NCI-H2171 (cell line): ENCODE results near the gene RMRP.
"Not testable (repeated sequence)": the region's sequence is repeated elsewhere in the genome, so short reads cannot be mapped to it uniquely, and the experiment has no call there.

Source experiments
- DNase-seq: peaks from one replicate; lab custom pipeline; 2025; lab: John Stamatoyannopoulos, UW

Gene RMRP

GRCh38 chr9:35664531-35665470, 7.0 kb upstream of the RMRP start, which contains the start of gene ARHGEF39:
ARHGEF39 (minus strand) TSS chr9:35665195; CDS start chr9:35665169, 26 bp downstream.
- no peak for DNase-seq

DNA sequence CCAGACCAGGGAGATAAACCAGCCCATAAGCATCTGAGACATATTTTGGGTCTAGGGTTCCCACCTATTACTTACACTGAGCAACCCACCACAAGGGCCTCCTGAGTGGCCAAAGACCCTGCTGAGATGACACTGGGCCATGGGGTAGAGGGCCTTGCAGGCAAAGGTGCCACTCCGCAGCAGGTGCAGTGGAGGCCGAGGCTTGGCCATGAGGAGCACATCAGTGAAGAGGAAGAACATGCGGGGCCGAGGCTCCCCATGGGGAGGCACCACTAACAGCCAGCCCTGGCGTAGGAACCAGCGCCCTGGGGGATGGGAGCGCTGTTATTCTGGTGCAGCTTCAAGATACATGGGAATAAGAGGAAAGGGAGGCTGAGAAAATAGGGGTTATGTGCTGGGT, 4.6 kb upstream of the RMRP start:
- no peak for DNase-seq

DNA sequence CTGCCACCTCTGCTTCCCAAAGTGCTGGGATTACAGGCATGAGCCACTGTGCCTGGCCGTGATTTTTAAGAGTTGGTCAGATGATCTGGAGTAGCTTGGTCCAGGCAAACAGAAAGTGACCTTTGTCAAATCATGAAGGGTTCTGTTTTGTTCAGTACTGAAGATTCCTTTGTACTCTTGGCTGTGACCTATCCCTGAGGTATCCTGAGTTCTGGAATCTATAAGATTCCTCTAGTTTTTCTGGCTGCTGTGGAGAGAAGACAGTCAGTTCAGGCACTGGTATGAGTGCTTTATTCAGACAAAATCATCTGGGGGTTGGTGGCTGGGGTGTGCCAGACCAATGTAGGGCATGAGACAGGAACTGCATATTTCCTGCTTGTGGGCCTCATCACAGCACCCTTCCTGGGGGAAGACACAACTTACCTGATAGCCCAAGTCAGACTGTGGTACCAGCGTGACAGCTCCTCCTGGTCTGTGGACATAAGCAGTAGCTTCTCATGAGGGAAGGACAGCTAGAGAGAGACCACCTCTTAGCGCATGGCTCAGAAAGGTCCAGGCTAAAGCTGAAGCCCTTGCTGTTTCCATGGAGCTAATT, 4.0 kb upstream of the RMRP start:
- DNase-seq, result no peak

DNA sequence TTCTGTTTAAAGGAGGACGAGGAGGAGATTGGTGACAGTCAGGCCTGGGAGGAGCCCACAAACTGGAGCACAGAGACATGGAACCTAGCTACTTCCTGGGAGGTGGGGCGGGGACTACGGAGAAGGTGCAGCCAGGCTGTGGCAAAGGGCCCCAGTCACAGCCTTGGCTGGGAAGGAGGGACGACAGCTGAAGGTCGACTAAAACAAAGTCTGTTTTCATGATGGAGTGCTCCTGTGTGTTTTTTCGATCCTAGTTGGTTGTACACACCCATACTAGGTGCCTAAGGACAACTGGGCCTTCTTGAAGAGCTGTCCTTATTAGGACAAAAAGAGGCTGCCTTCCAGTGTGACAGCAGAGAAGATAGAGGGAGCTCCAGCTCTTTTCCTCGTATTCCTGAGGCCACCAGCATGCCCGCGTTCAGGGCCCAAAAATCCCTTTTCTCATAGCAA, 3.2 kb upstream of the RMRP start:
- no peak for DNase-seq

GRCh38 chr9:35659340-35659739, 1.5 kb upstream of the RMRP start:
- no peak for DNase-seq

- DNase-seq, result no peak
Observed at GRCh38 chr9:35658968-35659220, 1.1 kb upstream of the RMRP start.

DNA sequence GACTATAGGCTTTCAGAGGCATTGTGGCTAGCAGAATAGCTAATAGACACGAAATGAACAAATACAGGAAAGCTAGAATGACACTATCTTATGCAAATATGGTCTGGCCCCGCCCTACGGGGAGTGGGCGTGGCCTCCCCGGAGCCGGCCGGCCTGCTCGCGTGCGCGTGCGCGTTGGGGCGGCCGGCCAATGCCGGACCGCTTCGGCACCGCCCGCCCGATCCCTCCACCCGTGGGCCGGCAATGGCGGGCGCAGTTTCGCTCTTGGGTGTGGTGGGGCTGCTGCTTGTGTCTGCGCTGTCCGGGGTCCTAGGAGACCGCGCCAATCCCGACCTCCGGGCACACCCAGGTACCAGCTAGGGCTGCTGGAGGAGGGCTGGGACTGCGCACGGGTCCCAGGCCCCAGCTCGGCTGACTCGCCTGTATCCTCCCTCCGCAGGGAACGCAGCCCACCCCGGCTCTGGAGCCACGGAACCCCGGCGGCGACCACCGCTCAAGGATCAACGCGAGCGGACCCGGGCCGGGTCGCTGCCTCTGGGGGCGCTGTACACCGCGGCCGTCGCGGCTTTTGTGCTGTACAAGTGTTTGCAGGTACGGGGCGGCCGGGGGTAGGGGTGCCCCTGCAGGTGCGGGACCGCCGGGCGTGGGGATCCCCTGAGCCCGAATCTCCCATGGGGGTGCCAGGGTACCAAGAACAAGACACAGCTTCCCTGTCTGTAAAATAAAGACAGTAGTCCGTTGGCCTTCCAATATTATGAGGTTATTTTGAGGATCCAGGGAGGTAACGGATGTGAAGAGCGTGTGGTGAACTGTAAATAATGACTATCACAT, 533 bp upstream of the RMRP start, which contains the start of gene CCDC107:
TSS of gene CCDC107 (plus strand) at position 156 of the 831 bp plus-strand sequence. CDS start at position 244, 88 bp downstream.
- peak; percentile 53 for DNase-seq

DNA sequence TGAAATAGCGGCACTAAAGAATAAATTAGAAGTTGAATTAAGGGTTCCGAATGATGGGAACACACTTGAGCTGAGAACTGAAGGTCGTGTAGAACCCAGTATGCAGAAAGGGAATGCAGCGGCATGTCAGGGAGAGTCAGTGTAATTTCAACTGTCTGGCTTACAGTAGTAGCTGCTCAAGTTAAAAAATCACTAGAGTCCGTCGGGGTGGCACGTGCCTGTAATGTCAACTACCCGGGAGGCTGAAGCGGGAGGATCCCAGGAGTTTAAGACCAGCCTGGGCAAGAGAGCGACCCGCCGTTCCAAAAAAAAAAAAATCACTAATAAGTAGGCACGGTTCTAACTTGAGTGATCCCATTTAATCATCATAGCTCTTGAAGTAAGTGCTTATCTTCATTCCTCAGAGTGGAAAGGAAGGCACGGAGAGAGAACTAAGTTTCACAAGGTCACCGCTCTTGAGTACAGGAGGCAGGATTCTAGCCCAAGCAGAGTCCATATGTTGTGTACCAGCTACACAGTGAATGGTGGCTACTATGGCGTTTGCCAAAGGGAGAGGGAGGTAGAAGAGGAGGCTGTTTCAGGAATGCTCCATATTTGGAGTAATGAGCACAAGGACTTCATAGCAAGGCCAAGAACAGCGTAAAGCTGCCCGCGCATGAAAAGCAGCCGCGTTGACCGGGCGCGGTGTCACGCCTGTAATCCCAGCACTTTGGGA, 831 bp downstream of the RMRP start:
- no peak for DNase-seq

GRCh38 chr9:35656348-35656747, 1.5 kb downstream of the RMRP start:
- no peak for DNase-seq

GRCh38 chr9:35653611-35654010, 4.2 kb downstream of the RMRP start:
- DNase-seq, result no peak

- DNase-seq, result no peak
Observed at GRCh38 chr9:35652829-35653209, 5.0 kb downstream of the RMRP start.

DNA sequence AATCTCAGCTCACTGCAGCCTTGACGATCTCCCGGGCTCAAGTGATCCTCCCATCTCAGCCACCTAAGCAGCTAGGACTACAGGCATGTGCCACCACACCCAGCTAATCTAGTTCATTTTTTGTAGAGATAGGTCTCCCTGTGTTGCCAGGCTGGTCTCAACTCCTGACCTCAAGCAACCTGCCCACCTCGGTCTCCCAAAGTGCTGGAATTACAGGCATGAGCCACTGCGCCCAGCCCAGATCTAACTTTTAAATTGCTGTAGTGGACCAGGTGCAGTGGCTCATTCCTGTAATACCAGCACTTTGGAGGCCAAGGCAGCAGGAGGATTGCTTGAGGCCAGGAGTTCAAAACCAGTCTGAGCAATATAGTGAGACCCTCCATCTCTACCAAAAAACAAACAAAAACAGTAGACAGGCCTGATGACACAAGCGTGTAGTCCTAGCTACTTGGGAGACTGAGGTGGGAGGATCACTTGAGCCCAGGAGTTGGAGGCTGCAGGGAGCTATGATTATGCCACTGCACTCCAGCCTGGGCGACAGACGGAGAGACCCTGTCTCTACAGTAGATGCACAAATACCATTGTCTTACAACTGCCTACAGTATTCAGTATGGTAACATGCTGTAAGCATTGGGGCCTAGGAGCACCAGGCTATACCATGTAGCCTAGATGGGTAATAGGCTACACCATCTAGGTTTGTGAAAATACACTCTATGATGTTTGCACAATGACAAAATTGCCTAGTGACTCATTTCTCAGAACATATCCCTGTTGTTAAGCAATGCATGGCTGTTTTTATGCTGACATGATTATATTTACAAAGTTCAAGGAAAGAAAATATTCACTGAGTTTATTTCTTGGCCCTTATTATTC, 5.6 kb downstream of the RMRP start:
- no peak for DNase-seq

GRCh38 chr9:35650341-35651158, 7.3 kb downstream of the RMRP start, which contains the start of gene SIT1:
SIT1 (minus strand) TSS chr9:35650931; CDS start chr9:35650853, 78 bp downstream.
- DNase-seq, result no peak

GRCh38 chr9:35649431-35650340, 8.1 kb downstream of the RMRP start:
- DNase-seq, result no peak

DNA sequence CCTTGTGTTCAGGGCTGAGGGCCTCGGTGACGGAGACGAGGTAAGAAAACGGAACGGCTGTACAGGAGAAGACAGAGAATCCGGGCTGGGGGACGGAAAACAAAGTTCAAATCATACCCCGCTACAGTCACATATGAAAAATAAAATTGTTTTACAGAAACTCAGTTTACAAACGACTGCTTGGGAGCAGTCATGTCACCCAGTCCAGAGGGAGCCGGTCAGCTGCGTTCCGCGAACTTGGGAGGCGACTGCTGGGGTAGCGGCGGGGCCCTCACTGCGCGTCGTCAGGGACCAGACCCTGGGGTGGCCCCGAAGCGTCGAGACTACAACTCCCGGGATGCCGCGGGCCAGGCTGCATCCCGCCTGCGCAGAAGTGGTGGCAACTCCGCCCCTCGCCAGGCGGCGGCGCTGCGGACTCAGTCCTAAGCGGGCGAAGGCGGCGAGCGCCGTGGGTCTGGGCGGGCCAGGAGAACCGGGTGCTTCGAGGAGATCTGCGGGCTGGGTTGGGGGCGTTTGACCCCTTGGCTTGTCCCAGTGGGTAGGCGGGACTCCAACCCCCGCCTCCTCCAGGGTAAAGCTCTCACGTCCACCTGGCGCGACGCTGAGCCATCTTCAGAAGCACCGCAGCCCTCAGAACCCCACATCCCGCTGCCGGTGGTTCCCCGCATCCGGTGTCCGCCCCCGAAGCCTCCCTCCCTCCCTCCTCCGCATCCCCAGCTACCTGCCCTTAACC, 11.1 kb downstream of the RMRP start:
- DNase-seq, result peak; percentile 69

- DNase-seq, result no peak
Observed at GRCh38 chr9:35646153-35646532, 11.7 kb downstream of the RMRP start.

DNA sequence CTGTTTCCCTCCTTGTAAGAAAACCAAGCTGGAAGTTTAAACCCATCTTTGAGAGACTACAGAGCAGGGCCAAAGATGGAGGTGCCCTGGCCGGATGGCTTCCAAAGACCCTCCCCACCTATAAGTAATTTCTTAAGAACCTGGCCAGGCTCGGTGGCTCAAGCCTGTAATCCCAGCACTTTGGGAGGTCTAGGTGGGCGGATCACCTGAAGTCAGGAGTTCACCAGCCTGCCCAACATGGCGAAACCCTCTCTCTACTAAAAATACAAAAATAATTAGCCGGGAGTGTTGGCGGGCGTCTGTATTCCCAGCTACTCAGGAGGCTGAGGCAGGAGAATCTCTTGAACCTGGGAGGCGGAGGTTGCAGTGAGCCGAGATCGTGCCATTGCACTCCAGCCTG, 12.1 kb downstream of the RMRP start:
- DNase-seq, result not testable (repeated sequence)

GRCh38 chr9:35643046-35643445, 14.8 kb downstream of the RMRP start:
- no peak for DNase-seq
